ENCODE data around the gene CAPN12. TPM values are rescaled to one million over a fixed set of nuclear protein-coding genes. Genes with fewer than 3 reads are reported as not detected.

Gene CAPN12
- total RNA-seq, 1 experiment from 2014 or later: not detected

DNA sequence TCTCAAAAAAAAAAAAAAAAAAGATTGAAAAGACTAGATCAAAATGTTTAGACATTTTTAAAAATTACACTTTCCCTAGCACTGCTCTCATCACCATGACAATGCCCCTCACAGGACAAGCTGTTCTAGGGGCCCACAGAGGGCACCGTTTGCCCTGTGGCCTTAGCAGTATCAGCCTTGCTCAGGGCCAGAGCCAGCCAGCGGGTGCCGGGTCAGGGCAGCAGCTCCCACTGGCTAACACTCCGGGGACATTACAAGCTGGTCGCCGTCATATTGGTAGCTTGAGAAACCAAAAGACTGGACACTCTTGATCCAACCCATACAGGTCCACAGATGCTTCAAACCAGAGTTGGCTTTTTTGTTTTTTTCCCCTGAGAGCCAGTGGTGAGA lies 18.0 kb downstream of the CAPN12 start:
- no peak for DNase-seq (ENCODE audit: low read depth)

DNA sequence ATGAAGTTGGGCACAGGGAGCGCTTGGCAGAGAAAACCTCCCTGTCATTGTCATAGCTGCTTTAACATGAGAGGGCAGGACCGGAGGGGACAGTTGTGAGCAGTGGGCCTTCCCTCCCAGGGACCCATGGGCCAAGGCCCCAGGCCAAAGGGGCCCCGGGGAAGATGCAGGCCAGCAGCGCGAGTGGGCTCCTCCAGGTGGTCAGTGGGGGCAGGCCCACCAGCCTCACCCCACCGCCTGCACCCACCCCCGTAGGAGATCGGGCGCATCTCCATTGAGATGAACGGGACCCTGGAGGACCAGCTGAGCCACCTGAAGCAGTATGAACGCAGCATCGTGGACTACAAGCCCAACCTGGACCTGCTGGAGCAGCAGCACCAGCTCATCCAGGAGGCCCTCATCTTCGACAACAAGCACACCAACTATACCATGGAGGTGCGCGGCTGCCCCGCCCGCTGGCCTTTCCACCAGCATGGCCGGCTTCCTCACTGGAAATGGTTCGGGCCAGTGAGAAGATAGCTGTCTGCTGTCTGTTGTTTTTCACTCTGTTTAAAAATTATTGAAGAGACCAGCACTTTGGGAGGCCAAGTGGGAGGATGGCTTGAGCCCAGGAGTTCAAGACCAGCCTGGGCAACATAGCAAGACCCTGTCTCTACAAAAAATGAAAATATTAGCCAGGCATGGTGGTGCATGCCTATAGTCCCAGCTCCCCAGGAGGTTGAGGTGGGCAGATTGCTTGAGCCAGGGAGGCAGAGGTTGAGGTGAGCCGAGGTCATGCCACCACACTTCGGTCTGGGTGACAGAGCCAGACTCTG lies 18.6 kb downstream of the CAPN12 start:
- DNase-seq (ENCODE audit: low read depth): no peak

GRCh38 chr19:38723990-38724854 lies 20.1 kb downstream of the CAPN12 start:
- DNase-seq (ENCODE audit: low read depth): no peak

GRCh38 chr19:38723606-38723965 lies 20.7 kb downstream of the CAPN12 start:
- DNase-seq (ENCODE audit: low read depth): no peak

GRCh38 chr19:38722947-38723605 lies 21.2 kb downstream of the CAPN12 start:
- DNase-seq (ENCODE audit: low read depth): no peak

- DNase-seq (ENCODE audit: low read depth): no peak
Measured at GRCh38 chr19:38721979-38722773, 22.1 kb downstream of the CAPN12 start.

DNA sequence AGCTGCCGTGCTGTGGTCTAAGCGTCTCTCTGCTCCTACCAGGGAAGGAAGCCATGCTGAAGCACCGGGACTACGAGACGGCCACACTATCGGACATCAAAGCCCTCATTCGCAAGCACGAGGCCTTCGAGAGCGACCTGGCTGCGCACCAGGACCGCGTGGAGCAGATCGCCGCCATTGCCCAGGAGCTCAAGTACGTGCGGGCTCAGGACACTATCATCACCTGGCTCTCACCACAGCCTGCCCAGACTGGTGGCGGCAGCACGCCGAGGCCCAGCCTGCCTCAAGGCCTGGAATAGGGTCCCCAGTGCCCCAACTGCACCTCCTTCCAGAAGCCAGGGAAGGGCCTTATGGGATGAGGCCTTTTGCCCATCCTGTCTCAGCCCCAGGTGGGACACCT lies 22.8 kb downstream of the CAPN12 start:
- DNase-seq (ENCODE audit: low read depth): no peak

DNA sequence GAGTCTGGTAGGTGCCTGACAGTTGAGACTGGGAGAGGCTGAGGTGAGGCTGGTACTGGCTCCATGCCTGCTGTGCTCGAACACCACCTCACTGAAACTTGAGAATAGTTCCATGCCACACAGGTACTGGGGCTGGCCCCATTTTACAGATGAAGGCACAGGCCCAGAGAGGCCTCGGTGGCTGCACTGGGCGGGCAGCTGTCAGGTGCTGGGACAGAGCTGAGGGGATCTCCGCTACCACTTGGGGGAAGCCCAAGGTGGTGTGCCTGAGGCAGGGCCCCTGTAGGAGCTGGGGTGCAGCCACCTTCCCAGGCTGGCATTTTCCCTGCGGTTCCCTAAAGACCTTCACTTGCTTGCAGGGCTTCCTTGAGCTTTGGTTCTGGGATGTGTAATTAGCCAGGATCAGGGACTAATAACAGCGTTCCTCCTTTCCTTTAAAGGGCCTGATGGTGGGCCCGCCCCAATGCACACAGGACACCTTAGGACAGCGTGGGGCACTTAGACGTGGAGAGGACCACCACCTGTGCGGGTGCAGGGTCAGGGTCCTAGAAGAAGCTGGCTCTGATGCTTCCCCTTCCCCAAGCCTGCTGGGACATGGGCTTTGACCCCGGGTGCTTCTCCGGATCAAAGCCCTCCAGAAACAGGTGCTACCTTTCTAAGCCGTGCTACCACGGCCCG lies 23.6 kb downstream of the CAPN12 start:
- no peak for DNase-seq (ENCODE audit: low read depth)

GRCh38 chr19:38719761-38720558 lies 24.3 kb downstream of the CAPN12 start:
- DNase-seq (ENCODE audit: low read depth): no peak

DNA sequence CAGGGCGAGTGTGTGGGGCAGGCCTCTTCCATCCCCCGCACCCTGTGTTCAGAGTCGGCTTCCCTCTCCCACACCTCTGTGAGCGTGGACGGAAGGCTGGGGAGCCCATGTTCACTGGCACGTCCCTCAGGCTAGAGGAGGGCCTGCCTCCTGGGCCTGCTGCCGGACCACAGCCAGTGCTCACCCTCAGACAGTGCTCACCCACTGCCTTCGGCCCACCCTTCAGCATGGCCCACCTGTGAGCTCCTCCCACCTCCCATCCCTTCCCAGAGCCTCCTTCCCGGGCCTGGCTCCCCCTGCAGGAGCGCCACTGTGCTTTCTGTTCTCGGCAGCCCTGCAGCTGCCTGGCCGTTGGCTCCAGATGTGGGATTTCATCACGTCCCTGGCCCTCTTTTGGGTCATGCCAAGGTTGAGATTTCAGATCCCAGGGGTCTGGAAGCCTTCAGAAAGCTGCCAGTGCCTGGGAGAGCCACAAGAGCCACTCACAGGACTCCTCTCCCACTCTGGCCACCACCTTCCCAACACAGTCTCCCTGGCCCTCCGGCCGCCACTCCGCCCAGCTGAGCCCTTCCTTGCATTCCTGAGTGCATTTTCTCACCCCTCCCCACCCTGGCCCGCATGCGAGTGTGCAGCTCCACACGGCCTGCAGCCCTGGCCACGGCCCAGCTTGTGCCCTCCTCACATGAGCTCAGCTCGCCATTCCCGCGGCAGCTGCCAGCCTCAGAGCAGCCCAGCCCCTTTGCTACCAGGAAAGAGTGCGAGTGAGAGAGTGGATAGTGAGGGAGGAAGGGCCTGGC lies 25.3 kb downstream of the CAPN12 start:
- no peak for DNase-seq (ENCODE audit: low read depth)

DNA sequence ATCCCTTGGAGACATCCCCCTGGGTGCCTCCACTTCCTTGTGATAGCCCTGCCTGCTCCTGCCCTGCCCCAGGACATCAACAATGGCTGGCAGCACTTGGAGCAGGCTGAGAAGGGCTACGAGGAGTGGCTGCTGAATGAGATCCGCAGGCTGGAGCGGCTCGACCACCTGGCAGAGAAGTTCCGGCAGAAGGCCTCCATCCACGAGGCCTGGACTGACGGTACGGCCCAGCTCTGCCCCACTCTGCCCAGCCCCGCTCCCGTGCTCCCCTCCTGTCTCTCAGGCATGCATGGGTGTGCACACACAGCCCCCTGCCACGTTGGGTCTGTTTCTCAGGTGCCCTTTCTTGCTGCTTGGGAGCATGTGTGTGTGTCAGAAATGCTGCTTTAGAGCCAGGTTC lies 26.4 kb downstream of the CAPN12 start:
- no peak for DNase-seq (ENCODE audit: low read depth)

GRCh38 chr19:38717051-38717450 lies 27.2 kb downstream of the CAPN12 start:
- DNase-seq (ENCODE audit: low read depth): no peak

DNA sequence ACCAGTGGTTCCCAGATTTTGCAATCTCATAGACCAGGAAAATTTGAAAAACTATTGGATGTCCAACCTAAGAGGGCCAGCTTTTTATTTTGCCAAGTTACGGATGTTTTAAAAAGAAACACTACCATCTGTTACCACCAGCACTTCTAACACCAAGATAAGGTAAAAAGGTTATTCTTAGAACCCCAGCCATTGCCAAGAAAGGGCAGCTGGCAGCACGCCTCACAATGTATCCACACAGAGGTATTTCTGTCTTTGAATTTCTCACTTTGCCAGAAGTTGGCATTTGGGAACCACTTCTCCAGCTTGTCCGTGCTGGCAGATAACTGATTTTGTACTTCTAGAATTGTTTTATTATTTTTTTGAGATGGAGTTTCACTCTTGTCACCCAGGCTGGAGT lies 28.7 kb downstream of the CAPN12 start:
- DNase-seq (ENCODE audit: low read depth): no peak

DNA sequence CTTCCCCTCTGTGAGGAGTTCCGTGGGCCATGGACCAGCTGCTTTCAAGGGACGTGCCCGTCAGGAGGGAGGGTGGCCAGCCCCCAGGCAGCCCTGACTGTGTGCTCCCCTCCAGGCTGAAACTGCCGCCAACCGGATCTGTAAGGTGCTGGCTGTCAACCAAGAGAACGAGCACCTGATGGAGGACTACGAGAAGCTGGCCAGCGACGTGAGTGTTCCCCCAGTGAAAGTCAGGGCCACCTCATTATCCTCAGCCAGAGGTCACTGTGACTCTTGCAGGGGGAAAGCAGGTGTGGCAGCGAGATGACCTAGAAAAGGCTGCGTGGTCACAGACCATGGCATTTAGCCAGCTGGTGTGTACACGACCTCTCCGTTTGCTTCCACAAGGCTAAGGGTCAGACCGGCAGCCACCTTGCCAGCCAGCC lies 29.9 kb downstream of the CAPN12 start:
- no peak for DNase-seq (ENCODE audit: low read depth)

- no peak for DNase-seq (ENCODE audit: low read depth)
Measured at GRCh38 chr19:38713865-38714264, 30.4 kb downstream of the CAPN12 start.

GRCh38 chr19:38713227-38713649 lies 31.0 kb downstream of the CAPN12 start:
- DNase-seq (ENCODE audit: low read depth): no peak

DNA sequence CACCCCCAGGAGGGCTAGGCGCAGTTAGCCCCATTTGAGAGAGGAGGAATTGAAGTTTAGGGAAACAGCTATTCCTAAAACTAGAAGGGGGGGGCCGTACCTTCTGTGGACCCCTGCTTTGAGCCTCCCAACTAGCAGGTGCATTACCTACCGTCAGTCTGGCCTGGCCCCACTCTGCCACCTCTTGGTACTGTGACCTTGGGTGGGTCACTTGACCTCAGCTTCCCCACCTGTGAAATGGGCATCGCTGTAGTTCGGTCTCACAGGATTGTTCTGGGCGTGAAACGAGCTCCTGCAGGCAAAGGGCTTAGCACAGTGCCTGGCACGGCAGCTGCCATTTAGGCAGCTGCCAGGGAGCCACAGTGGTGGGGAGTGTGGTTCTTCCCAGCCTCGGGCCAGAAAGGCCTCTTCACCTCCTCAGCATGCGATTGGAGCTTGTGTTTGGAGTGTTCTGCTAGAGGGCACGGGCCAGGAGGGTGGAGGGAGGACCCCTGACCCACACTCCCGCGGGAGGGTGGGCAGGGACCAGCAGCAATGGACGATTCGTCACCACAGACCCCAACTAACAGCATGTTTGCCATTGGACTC lies 32.0 kb downstream of the CAPN12 start:
- no peak for DNase-seq (ENCODE audit: low read depth)

GRCh38 chr19:38711726-38712153 lies 32.5 kb downstream of the CAPN12 start:
- DNase-seq (ENCODE audit: low read depth): peak; percentile 75

Data from Daoy (cell line).